SK-N-SH treated with all-trans-retinoic acid at 6 μM for 48 hours (cell line): ENCODE data around the gene IFT27.

Experiments
- BACH2 ChIP-seq: fragments of 250-450 bp; sonication (Bioruptor Pico); IDR thresholded peaks from 2 replicates; pipeline ENCODE4 v1.9.0; 2021; ENCODE audit warnings: mild to moderate bottlenecking, borderline replicate concordance
- CSDC2 ChIP-seq: fragments of 250-450 bp; sonication (Bioruptor Pico); IDR thresholded peaks from 2 replicates; pipeline ENCODE4 v1.5.0; 2020; ENCODE audit warnings: mild to moderate bottlenecking, moderate library complexity
- GLIS3 ChIP-seq: fragments of 250-450 bp; sonication (Bioruptor Pico); IDR thresholded peaks from 2 replicates; pipeline ENCODE4 v1.5.0; 2020; ENCODE audit warnings: mild to moderate bottlenecking, moderate library complexity
- ISL1 ChIP-seq: fragments of 250-450 bp; sonication (Bioruptor Pico); IDR thresholded peaks from 2 replicates; pipeline ENCODE4 v2.1.2; 2022; ENCODE audit warnings: mild to moderate bottlenecking, moderate library complexity
- PATZ1 ChIP-seq: fragments of 250-450 bp; sonication (Bioruptor Pico); IDR thresholded peaks from 2 replicates; pipeline ENCODE4 v1.8.0; 2020; ENCODE audit warnings: mild to moderate bottlenecking, moderate library complexity, borderline replicate concordance
- RARB ChIP-seq: fragments of 250-450 bp; sonication (Bioruptor Pico); IDR thresholded peaks from 2 replicates; pipeline ENCODE4 v1.8.0; 2021; ENCODE audit warnings: mild to moderate bottlenecking, moderate library complexity
- SNAI2 ChIP-seq: fragments of 250-450 bp; sonication (Bioruptor Pico); IDR thresholded peaks from 2 replicates; pipeline ENCODE4 v1.5.0; 2020; ENCODE audit warnings: mild to moderate bottlenecking, moderate library complexity
- TOX ChIP-seq: fragments of 250-450 bp; sonication (Bioruptor Pico); IDR thresholded peaks from 2 replicates; pipeline ENCODE4 v1.8.0; 2021; ENCODE audit warnings: mild to moderate bottlenecking, moderate library complexity, borderline replicate concordance
- ZFP3 ChIP-seq: fragments of 250-450 bp; sonication (Bioruptor Pico); IDR thresholded peaks from 2 replicates; pipeline ENCODE4 v1.5.0; 2020; ENCODE audit warnings: mild to moderate bottlenecking, moderate library complexity
- ZNF565 ChIP-seq: fragments of 450-650 bp; formaldehyde crosslinking; conservative IDR thresholded peaks from 2 replicates; pipeline ENCODE4 v1.5.0; 2020; ENCODE audit warnings: low read depth, mild to moderate bottlenecking, moderate library complexity
- ZNF8 ChIP-seq: fragments of 450-650 bp; formaldehyde crosslinking; IDR thresholded peaks from 2 replicates; pipeline ENCODE4 v1.5.0; 2020; ENCODE audit warnings: mild to moderate bottlenecking, moderate library complexity
- TF ChIP-seq, protein P1 (sequence below): fragments of 250-450 bp; sonication (Bioruptor Pico); IDR thresholded peaks from 2 replicates; pipeline ENCODE4 v1.8.0; 2021; ENCODE audit warnings: low read depth, mild to moderate bottlenecking, moderate library complexity, borderline replicate concordance
- TF ChIP-seq, protein P2 (sequence below): fragments of 250-450 bp; sonication (Bioruptor Pico); IDR thresholded peaks from 2 replicates; pipeline ENCODE4 v1.5.1; 2020; ENCODE audit warnings: low read depth, mild to moderate bottlenecking, moderate library complexity

DNA sequence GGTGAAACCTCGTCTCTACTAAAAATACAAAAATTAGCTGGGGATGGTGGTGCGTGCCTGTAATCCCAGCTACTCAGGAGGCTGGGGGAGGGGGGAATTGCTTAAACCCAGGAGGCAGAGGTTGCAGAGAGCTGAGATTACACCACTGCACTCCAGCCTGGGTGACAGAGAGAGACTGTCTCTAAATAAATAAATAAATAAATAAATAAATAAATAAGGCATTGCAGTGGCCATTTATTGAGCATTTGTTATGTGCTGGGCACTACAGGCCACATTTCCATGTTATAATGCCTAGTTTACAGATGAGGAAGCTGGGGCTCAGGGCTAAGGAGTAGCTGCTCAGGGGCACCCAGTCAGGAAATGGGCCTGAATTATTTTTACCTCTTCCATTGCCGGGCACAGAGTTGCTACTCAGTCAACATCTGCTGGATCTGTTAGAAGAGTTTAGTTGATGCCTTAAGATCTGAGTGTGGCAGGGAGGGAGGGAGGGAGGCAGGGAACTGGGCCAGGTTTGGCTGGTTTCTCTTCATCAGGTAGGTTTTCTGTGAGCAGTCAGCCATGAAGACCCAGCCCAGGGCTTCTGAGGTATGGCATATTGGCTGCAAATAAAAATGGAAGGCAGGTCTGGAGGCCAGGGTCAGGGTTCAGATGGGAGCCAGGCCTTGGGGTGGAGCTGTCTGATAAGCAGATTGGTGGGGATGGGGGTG is 35.3 kb upstream of the IFT27 start:
- TF ChIP-seq SNAI2 (CRISPR knock-in tag): no peak
- TF ChIP-seq ZNF8: no peak
- TF ChIP-seq, protein P1, sequence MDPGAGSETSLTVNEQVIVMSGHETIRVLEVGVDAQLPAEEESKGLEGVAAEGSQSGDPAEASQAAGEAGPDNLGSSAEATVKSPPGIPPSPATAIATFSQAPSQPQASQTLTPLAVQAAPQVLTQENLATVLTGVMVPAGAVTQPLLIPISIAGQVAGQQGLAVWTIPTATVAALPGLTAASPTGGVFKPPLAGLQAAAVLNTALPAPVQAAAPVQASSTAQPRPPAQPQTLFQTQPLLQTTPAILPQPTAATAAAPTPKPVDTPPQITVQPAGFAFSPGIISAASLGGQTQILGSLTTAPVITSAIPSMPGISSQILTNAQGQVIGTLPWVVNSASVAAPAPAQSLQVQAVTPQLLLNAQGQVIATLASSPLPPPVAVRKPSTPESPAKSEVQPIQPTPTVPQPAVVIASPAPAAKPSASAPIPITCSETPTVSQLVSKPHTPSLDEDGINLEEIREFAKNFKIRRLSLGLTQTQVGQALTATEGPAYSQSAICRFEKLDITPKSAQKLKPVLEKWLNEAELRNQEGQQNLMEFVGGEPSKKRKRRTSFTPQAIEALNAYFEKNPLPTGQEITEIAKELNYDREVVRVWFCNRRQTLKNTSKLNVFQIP: no peak
- TF ChIP-seq GLIS3 (CRISPR knock-in tag): no peak
- no peak for TF ChIP-seq TOX (CRISPR knock-in tag)
- TF ChIP-seq BACH2 (CRISPR knock-in tag): no peak
- TF ChIP-seq CSDC2 (CRISPR knock-in tag): no peak
- TF ChIP-seq ZFP3 (CRISPR knock-in tag): no peak
- TF ChIP-seq ISL1 (CRISPR knock-in tag): no peak
- TF ChIP-seq RARB (CRISPR knock-in tag): no peak
- no peak for TF ChIP-seq ZNF565 (CRISPR knock-in tag)
- TF ChIP-seq, protein P2, sequence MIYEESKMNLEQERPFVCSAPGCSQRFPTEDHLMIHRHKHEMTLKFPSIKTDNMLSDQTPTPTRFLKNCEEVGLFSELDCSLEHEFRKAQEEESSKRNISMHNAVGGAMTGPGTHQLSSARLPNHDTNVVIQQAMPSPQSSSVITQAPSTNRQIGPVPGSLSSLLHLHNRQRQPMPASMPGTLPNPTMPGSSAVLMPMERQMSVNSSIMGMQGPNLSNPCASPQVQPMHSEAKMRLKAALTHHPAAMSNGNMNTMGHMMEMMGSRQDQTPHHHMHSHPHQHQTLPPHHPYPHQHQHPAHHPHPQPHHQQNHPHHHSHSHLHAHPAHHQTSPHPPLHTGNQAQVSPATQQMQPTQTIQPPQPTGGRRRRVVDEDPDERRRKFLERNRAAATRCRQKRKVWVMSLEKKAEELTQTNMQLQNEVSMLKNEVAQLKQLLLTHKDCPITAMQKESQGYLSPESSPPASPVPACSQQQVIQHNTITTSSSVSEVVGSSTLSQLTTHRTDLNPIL: no peak
- no peak for TF ChIP-seq PATZ1 (CRISPR knock-in tag)
